CD4-positive, alpha-beta T cell treated with Interleukin-2 at 100 ng/mL for 4 hours (primary cell): ENCODE measurements around the gene DHX15.

Experiments
- DNase-seq: peaks from one replicate; pipeline ENCODE4 v3.0.0-alpha.2; 2020; ENCODE audit warnings: low spot score

DHX15 gene

DNA sequence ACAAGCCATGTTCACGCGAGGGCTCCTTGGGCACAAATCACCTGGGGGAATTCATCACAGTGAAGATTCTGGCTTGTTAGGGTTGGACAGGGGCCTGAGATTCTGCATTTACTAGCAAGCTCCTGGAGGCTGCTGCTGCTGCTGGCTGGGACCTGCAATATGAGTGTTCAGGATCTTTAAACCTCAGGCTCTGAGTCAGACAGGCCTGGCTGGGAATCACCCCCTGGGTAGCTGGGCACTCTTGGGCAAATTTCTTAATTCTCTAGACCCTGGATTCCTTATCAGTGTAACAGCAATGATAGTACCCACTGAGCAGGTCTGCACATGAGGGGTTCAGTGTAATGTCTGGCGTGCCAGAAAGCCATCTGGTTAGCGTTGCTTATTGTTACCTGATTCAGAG, 101.5 kb downstream of the DHX15 start:
- no peak for DNase-seq

DNA sequence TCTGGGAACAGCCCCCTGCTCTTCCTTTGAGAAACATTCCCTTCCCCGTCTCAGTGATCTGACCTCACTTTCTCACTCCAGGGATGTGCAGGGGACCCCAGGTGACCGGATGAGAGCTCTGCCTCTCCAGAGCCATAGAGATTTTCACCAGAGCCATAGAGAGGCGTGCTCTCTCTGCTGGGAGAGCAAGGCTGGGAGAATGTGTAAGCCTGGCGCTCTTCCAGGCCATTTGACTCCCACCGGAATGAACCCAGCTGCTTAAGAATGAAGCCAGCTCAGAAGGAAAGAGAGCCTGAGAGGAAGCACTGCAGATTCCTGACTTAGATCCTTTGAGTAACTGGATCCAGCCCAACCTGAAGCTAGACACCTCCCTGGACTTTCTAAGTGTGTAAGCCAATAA, 106.4 kb downstream of the DHX15 start:
- DNase-seq: no peak
